Measurements from ENCODE around the gene SETD1B.

DNA sequence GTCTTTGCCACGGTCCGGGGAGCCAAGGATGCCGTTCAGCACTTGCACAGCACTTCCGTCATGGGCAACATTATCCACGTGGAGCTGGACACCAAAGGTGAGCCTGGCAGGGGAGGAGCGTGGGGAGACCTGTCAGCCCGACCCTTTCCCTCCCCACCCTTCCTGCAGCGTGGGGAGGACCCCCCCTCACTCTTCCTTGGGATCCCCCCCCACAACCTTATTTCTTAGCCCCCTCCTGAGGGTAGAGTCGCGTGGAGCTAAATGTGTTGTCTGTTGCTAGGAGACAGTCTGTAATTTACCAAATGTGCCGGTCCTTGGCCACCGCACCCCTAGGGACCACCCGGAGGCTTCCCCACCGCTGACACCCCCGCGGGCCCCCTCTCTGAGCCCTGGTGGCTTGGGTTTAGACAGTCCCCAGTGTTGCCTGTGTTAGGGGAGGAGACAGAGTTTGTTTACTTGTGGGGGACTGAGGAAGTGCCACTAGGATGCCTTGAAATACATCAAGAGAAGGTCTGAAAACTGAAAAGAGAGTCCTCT is 2.3 kb downstream of the SETD1B start:
- TF ChIP-seq, protein P1, sequence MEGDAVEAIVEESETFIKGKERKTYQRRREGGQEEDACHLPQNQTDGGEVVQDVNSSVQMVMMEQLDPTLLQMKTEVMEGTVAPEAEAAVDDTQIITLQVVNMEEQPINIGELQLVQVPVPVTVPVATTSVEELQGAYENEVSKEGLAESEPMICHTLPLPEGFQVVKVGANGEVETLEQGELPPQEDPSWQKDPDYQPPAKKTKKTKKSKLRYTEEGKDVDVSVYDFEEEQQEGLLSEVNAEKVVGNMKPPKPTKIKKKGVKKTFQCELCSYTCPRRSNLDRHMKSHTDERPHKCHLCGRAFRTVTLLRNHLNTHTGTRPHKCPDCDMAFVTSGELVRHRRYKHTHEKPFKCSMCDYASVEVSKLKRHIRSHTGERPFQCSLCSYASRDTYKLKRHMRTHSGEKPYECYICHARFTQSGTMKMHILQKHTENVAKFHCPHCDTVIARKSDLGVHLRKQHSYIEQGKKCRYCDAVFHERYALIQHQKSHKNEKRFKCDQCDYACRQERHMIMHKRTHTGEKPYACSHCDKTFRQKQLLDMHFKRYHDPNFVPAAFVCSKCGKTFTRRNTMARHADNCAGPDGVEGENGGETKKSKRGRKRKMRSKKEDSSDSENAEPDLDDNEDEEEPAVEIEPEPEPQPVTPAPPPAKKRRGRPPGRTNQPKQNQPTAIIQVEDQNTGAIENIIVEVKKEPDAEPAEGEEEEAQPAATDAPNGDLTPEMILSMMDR (IDR thresholded peaks at IDR 0.05) = no peak
- TF ChIP-seq POLR2A (IDR thresholded peaks at IDR 0.05) = no peak
